ENCODE measurements around the gene ANKRD31.
"Not testable (repeated sequence)": the region's sequence is repeated elsewhere in the genome, so short reads cannot be mapped to it uniquely, and the experiment has no call there.

Gene ANKRD31

DNA sequence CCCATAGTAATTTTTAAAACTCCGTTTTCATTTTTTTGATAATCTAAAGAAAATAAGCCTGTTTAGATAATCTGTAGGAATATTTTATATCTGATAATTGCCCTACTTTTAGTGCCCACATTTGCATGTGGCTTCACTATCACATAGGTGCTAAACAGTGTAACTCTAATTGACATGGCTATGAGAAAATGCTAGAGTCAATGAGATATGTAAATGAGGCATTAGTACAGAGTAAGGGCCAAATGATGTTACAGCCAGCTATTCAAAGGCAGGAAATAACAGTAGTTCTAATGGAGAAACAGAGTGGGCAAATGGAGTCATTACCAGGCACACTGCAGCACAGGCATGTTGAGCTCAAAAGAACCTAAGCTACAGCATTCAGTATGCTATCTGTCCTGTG, 147.0 kb downstream of the ANKRD31 start:
- in situ Hi-C loops (cut with HindIII; ENCODE audit: low pct_ligation_motif_present, low pct_unique_long_range_greater_than_20kb, low sequenced_read_pairs): no loop called here
- DNase-seq: no peak

DNA sequence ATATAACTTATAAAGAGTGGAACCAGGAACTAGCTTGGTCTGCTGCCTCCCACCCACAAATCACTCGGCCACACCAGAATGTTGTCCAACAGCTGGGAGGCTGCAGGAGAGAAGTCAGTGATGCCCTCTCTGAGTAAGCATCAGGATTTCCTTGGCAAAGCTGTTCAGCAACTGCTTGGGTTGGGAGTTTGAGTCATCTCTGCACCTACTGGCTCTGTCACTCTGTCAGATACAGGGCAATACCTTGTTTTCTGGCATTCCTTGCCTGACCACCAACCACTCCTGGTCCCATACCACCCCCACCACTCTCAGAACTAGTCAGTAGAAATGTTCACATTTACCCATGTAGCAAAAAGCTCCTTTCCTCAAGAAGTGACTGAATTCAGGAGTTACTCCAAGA, 147.5 kb downstream of the ANKRD31 start:
- in situ Hi-C loops (cut with HindIII; ENCODE audit: low pct_ligation_motif_present, low pct_unique_long_range_greater_than_20kb, low sequenced_read_pairs): no loop called here
- DNase-seq: no peak

DNA sequence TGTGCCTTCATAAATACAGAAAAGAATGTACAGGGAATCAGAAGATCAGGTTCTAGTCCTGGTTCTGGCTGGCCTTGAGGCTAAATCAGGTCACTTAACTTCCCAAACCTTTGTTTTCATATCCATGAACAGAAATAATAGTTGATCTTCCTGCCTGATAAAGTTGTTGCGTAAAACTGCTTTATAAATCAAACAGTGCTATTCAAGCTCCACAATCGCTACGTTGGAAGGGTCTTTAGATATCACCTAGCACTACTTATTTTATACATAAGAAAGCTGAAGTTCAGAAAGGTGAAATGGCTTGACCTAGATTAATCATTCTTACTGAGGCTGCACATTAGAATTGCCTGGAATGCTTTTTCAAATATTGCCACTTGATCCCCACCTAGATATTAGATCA, 148.0 kb downstream of the ANKRD31 start:
- no peak for DNase-seq
- in situ Hi-C loops (cut with HindIII; ENCODE audit: low pct_ligation_motif_present, low pct_unique_long_range_greater_than_20kb, low sequenced_read_pairs): no loop called here

DNA sequence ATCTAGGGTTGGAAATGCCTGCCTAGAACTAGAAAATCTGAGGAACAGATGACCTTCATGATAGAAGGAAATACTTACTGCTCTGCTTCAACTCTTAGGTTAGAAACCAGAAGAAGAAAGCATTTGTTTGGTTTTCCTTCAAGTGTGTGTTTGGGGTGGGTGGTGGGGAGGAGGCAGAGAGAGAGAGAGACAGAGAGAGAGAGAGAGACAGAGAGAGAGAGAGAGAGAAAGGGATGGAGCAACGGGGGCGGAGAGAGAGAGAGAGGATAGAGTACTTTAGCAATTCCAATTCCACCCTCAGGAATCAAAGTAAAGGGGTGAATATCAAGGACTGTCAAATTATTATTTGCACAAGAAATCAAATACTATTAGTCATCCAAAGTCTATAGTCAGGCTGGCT, 155.2 kb downstream of the ANKRD31 start:
- in situ Hi-C loops (cut with HindIII; ENCODE audit: low pct_ligation_motif_present, low pct_unique_long_range_greater_than_20kb, low sequenced_read_pairs): no loop called here
- DNase-seq: no peak

DNA sequence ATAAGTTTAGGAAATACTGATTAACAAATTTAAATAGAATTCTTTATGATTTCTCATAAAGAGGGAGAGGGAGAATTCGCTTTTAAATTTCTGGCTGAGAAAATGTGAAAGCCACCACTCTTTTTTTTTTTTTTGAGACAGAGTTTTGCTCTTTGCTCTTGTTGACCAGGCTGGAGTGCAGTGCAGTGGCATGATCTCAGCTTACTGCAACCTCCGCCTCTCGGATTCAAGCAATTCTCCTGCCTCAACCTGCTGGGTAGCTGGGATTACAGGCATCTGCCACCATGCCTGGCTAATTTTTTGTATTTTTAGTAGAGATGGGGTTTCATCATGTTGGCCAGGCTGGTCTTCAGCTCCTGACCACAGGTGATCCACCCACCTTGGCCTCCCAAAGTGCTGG, 157.3 kb downstream of the ANKRD31 start:
- DNase-seq; in situ Hi-C loops (cut with HindIII; ENCODE audit: low pct_ligation_motif_present, low pct_unique_long_range_greater_than_20kb, low sequenced_read_pairs): not testable (repeated sequence)

DNA sequence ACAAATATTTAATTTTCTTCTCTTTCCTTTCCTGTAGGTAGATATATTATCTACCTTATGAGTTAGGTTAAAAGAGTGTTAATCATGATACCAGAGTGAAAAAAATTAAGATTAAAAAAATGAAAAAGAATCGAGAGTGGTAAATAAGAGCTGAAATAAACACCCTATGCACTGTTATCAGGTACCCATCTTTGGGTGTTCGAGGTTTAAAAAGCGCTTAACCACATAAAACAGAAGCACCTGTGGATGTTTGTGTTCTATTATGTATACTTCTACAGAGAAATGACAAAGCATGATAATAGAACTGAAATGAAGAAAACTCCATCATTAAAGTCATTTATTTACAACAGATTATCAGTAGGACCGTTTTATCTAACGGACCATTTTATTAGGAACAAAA, 158.7 kb downstream of the ANKRD31 start:
- in situ Hi-C loops (cut with HindIII; ENCODE audit: low pct_ligation_motif_present, low pct_unique_long_range_greater_than_20kb, low sequenced_read_pairs): no loop called here

DNA sequence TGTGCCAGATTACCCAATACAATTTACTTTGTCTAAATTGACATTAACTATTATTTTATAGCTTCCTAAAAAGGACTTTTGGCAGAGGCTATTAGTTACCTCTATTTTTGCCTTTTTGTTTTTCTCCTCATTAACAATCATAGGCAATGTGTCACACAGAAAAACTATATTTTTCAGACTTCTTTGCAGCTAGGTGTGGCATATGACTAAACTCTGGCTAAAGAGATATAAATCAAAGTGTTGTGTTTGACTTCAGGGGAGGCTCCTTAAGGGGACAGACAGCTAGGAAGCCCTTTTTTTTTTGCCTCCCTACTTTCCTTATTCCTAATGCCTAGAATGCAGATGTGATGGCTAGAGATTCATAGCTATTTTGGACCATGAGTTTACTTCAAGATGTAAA, 164.6 kb downstream of the ANKRD31 start:
- DNase-seq: no peak
- in situ Hi-C loops (cut with HindIII; ENCODE audit: low pct_ligation_motif_present, low pct_unique_long_range_greater_than_20kb, low sequenced_read_pairs): no loop called here

More for the DNA sequence above, 158.7 kb downstream of the ANKRD31 start:
- no peak for DNase-seq

DNA sequence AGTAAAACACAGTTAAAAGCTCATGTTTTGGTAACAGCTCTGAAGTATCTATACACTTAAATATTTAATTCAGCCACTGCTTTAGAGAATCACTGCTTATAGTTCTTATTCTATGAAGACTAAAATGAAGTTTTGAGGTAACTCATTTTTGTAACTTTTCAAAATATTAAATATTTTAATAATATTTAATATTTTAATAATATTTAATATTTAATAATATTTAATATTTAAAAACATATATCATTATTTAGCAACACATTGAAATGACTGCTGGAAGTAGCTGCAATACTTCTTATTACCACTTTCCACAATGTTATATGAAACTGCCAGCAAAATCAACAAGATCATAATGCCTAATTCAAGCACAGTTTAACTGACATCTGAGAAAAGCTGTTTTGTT, 165.6 kb downstream of the ANKRD31 start:
- in situ Hi-C loops (cut with HindIII; ENCODE audit: low pct_ligation_motif_present, low pct_unique_long_range_greater_than_20kb, low sequenced_read_pairs): no loop called here
- no peak for DNase-seq

DNA sequence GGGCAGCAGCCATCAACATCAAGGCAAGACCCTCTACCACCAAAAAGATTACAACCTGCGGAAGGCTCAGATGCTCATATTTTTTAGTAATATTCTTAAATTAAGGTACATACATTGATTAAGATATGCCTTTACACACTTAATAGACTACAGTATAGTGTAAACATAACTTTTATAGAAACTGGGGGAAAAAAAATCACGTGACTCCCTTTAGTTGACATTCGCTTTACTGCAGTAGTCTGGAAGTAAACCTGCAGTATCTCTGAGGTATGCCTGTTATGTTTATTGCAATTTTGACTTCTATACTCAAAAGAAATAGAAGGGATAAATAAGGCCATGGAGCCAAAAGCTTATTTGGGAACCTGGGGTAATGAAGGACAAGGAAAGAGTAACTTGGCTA, 169.2 kb downstream of the ANKRD31 start:
- in situ Hi-C loops (cut with HindIII; ENCODE audit: low pct_ligation_motif_present, low pct_unique_long_range_greater_than_20kb, low sequenced_read_pairs): no loop called here
- no peak for DNase-seq

DNA sequence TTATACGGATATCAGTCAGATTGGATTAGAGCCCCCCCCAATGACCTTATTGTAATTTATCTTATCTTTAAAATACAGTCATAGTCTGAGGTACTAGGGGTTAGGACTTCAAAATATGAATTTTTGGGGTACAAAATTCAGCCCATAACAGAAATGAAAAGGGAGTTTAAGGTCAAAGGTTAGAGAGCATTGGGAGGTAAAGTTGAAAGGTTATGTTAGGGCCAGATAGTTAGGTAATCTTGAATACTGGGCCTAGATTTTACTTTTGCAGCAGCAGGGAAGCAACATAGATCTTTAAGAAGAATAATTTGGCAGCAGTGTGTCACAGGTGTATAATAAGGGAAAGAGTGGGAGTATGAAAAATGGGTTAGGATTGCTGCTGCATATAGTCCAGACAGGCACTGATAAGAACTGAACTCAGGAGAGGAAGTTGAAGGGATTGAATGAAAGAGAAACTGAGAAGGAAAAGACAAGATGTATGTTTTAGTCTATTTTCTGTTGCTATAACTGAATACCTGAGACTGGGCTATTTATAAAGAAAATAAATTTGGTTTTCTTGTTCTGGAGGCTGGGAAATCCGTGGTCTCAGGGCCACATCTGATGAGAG, 173.7 kb downstream of the ANKRD31 start:
- no peak for DNase-seq
- in situ Hi-C loops (cut with HindIII; ENCODE audit: low pct_ligation_motif_present, low pct_unique_long_range_greater_than_20kb, low sequenced_read_pairs): no loop called here

DNA sequence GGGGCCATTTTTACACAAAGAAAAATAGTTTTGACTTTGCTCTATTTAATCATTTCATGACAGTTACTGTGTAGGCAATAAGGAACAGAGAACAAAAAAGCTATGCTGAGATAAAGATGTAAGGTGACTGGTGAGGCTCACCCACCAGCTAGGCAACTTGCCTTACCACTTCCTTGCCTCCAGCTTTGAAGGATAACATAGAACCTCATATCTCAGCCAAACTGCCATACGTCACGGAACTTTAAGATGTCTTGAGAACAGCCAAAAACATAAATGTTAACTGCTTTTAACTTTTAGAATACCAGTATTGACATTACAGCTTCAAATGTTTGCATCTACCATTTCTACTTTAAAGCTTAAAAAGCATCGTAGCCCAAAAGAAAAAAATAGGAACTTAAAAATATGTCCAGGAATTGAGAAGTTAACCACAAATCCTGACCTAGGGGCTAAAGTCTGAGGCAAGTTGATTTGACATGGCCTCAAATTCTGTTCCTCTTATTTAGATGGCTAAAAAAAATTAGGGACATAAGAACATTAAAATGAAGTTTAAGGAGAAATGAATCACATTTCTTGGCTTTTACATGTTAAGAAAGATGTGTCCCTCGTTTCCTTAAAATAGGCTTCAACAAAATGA, 176.6 kb downstream of the ANKRD31 start:
- in situ Hi-C loops (cut with HindIII; ENCODE audit: low pct_ligation_motif_present, low pct_unique_long_range_greater_than_20kb, low sequenced_read_pairs): no loop called here
- no peak for DNase-seq

DNA sequence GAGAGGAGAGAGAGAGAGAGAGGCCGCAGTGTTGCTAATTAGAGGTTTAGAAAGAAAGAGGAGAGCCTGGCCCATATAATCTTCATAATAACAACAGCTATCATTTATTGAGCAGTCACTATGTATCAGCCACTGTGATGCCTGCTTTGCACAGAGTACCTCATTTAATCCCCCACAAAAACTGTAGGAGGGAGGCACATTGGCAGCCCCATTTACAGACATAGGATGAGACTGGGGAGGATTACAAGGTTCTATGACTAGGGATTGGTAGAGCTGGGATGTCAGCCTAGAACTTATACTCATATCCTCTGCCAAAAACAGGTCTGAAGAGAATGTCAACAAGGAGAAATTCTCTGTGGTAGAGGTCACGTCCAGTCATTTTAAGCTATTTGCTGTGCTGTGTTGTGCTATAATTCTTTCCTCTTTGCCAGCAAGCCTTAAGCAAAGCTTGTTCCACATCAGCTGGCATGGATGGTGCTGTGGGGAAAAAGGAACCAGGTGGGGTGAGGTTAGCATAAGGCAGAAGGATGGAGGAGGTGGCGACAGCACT, 177.6 kb downstream of the ANKRD31 start:
- in situ Hi-C loops (cut with HindIII; ENCODE audit: low pct_ligation_motif_present, low pct_unique_long_range_greater_than_20kb, low sequenced_read_pairs): no loop called here
- DNase-seq: no peak

DNA sequence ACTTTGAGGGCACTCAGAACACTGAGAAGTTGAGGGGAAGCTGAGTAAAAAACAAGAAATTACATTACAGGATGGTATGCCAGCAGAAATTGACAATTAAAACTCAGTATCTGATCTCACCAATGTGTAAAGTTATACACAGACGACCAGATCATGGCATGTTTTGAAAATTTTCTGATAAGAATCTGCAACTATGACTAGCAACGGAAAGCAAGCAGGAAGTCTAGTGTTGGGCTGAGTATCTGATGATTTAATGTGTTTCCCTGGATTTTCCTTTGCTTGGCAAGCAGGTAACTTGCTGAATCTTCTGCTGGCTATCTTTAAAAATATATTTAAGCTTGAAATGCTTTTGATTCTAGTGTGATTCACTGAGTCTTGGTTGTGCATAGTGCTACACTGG, 179.1 kb downstream of the ANKRD31 start:
- DNase-seq: no peak
- in situ Hi-C loops (cut with HindIII; ENCODE audit: low pct_ligation_motif_present, low pct_unique_long_range_greater_than_20kb, low sequenced_read_pairs): no loop called here

DNA sequence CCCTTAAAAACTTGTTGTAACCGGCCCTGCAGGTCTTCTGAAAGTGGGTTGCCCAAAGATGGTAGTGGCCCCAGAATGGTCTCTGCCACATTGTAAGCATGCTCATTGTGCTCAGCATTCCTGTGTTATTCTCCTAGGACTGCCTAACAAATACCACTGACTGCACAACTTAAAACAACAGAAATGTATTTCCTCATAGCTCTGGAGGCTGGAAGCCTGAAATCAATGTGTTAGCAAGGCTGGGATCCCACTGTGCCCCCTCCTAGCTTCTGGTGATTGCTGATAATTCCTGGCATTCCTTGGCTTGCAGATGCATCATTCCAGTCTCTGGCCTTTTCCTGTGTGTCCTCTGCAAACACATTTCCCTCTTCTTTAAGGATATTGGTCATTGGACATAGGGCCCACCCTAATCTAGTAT, 180.9 kb downstream of the ANKRD31 start:
- in situ Hi-C loops (cut with HindIII; ENCODE audit: low pct_ligation_motif_present, low pct_unique_long_range_greater_than_20kb, low sequenced_read_pairs): no loop called here
- DNase-seq: no peak

DNA sequence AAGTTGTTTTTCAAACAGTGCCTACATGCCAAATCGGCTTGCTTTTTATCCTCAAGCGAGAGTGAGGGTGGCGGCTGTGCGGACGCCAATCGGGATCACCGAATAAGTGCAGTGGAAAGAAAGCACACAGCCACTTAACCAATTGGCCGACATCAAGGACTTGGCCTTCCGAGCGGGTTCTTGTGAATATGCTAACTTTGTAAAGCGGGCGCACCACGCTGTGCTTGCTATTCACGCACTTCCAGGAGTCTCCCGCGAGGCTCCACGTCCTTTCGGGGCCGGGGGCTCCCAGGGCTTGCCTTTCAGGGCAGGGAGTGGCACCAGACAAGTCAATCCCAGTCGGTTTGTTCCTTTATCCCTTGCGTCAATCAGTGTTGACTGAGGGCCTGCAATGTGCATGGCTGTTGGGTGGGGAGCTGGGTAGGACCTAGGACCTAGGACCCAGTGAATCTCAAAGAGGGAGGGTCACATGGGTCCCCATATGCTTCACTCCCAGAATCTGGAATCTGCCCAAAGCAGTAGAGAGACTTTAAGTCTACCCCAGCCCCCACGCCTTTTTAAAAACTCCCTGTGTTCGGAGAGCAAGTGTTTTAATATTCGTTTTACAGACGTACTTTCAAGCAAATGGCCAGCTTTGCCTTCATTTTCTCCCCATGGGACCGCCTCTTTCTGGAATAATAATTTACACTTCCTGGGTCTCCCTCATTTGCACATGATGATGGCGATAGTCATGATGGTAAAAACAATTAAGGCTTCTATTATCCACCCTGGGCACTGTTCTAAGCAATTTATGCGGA, 182.3 kb downstream of the ANKRD31 start:
- in situ Hi-C loops (cut with HindIII; ENCODE audit: low pct_ligation_motif_present, low pct_unique_long_range_greater_than_20kb, low sequenced_read_pairs): no loop called here
- no peak for DNase-seq

DNA sequence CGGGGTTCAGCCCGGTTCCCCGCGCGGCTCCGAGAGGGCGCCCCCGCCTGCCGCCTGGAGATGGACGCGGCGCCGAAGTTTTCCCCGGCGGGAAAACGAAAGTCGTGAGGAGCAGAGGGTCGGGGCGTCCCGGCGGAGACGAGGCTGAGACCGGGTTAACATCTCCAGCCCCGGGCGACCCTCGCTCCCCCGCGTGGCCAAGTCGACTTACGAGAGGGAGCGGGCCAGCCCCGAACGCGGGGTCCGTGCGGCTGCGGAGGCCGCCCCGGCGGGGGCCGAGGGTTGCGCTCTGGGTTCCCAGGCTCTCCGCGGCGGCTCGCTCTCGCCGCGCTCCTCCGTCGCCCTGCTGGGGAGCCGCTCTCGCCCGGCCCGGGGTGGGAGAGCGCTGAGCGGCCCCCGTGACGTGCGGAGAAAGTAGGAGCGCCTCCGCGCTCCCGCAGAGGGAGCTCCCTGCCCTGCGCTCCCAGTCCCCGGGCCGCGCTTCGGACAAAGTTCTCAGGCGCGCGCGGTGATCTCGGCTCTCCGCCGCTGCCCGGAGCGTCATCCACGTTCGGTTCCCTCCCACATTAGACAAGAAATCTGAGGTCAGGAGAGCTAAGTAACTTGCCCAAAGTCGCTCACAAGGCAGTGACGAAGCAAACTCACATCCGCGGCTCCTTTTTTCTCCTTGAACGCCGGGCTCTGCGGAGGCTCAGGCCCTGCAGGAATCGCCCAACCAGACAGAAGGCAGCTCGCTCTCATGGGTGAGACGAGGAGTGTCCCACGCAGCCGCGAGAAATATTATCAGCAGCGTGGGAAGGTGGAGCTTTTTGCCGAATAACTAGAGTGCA, 183.2 kb downstream of the ANKRD31 start:
- in situ Hi-C loops (cut with HindIII; ENCODE audit: low pct_ligation_motif_present, low pct_unique_long_range_greater_than_20kb, low sequenced_read_pairs): no loop called here
- DNase-seq: peak; percentile 56

DNA sequence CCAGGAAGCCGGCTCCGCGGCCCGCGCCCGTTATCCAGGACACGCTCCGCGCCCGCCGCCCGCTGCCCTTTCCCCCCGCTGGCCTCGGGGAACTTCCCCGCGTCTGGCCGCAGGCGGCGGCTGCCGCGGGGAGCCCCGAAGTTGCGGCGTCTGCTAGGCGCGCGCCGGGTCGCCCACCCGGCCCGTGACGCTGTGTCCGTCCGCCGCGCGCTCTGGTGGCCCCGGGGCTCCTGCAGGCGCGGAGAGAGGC, 183.7 kb downstream of the ANKRD31 start:
- no peak for DNase-seq
- in situ Hi-C loops (cut with HindIII; ENCODE audit: low pct_ligation_motif_present, low pct_unique_long_range_greater_than_20kb, low sequenced_read_pairs): no loop called here

DNA sequence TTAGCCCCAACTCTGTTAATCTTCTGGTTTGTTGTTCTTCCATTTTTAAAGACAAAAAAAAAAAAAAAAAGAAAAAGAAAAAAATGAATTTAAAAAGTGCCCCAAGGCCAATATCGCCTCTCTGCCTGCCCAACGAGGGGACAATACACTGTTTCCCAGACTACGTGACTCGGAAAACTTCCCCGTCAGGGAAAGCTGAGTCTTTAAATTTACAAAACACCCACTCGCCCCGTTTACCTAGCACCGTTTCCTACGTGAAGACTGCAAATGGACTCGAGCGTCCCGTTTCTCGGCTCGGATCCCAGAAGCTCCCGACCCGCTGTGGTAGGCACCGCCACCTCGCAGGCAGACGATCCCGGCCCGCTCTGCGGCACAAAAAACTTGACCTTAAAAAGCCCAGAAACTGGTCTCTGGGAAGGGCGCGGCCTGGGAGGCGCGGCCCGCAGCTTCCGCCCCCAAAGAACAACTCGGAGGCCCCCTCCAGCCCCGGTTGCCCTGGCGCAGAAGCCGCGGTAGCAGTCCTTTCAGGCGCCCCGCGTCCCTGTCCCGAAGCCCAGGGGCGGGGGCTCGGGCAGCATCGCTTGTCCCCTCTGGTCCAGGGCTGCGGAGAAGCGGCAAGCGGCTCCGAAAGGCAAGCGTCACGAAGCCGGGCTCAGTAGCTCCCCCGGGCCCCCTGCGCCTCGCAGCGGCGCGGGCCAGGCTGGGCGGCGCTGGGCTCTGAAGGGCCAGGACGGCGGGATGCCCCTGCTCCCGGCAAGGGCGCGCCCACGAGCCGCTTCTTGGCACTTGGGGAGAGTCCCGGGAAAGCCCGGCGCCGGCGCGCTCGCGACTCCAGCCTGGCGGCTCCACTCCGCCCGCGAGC, 184.3 kb downstream of the ANKRD31 start, which contains the start of gene GCNT4:
Gene GCNT4 (minus strand): TSS at position 367 of the 862 bp plus-strand sequence. CDS start 22,521 bp downstream, outside the sequence.
- in situ Hi-C loops (cut with HindIII; ENCODE audit: low pct_ligation_motif_present, low pct_unique_long_range_greater_than_20kb, low sequenced_read_pairs): no loop called here
- DNase-seq: peak; percentile 43
